A549 (cell line): ENCODE results near the gene SCUBE1. TPM values are rescaled to one million over a fixed set of nuclear protein-coding genes. Genes with fewer than 3 reads are reported as not detected.

ENCODE experiments used
- ATAC-seq, 2 experiments: fragments of 200-7000 bp in 1 of 2; fragments of >200 bp in 1 of 2; cut with Nextera tagmentation in 1 of 2; cut with Tn5 transposase in 1 of 2; 3 replicates each; pipeline versions ENCODE4 v1.8.0 to v1.9.1; 2018 to 2020; ENCODE audit warnings: mild to moderate bottlenecking in 1 of 2, moderate library complexity in 1 of 2
- CTCF ChIA-PET: fragments of 300-600 bp; sonication (Branson Sonifier 250); formaldehyde crosslinking; extraction: SDS; loops from one replicate; lab custom pipeline; 2021; ENCODE audit warnings: antibody characterized with exemption, inconsistent platforms; lab: Yijun Ruan, JAX
- POLR2A ChIA-PET: fragments of 350-600 bp; formaldehyde crosslinking; extraction: SDS; loops from one replicate; lab custom pipeline; 2021; ENCODE audit warnings: antibody characterized with exemption, inconsistent platforms; lab: Yijun Ruan, JAX
- DNase-seq, 2 experiments: peaks; one replicate each; pipeline versions ENCODE4 v3.0.0 to v3.0.0-alpha.2; 2011 to 2016; ENCODE audit warnings: low read depth in 1 of 2, low spot score in 1 of 2
- FAIRE-seq: peaks from 2 replicates; lab custom pipeline; 2011; peaks lifted over from hg19 to GRCh38; lab: Jason Lieb, UNC
- H3K27ac ChIP-seq, 2 experiments: fragments of >200 bp; sonication (Bioruptor Twin); formaldehyde crosslinking; 3 replicates each; pipeline ENCODE4 v1.5.1; 2016 to 2017
- H3K4me1 ChIP-seq: fragments of >200 bp; sonication (Bioruptor Twin); formaldehyde crosslinking; 3 replicates; pipeline ENCODE4 v1.6.1; 2016
- H3K4me2 ChIP-seq: fragments of >200 bp; sonication (Bioruptor Twin); formaldehyde crosslinking; 3 replicates; pipeline ENCODE4 v1.6.1; 2016
- H3K4me3 ChIP-seq: fragments of >200 bp; sonication (Bioruptor Twin); formaldehyde crosslinking; 3 replicates; pipeline ENCODE4 v1.5.1; 2016
- H3K9me3 ChIP-seq: fragments of >200 bp; sonication (Bioruptor Twin); formaldehyde crosslinking; 3 replicates; pipeline ENCODE4 v1.6.1; 2016
- BCL3 ChIP-seq: fragments of >200 bp; sonication (Bioruptor Twin); formaldehyde crosslinking; IDR thresholded peaks from 3 replicates; pipeline ENCODE4 v1.6.1; 2016
- CHD4 ChIP-seq: fragments of 200-600 bp; sonication (generic); IDR thresholded peaks from 2 replicates; pipeline ENCODE4 v1.6.1; 2016; ENCODE audit warnings: antibody characterized with exemption, mild to moderate bottlenecking, borderline replicate concordance
- ESRRA ChIP-seq: fragments of 150-350 bp; IDR thresholded peaks from 2 replicates; pipeline ENCODE4 v1.6.1; 2014; ENCODE audit warnings: mild to moderate bottlenecking, low read length, borderline replicate concordance
- FOSL2 ChIP-seq, 2 experiments: fragments of 450-650 bp in 1 of 2; fragments of >200 bp in 1 of 2; sonication (Bioruptor Twin) in 1 of 2; formaldehyde crosslinking; IDR thresholded peaks; 2 replicates each; pipeline versions ENCODE4 v1.5.0 to v1.6.1; 2016 to 2020; ENCODE audit warnings: mild to moderate bottlenecking in 1 of 2, moderate library complexity in 1 of 2
- FOXS1 ChIP-seq: fragments of 250-450 bp; sonication (Bioruptor Pico); IDR thresholded peaks from 2 replicates; pipeline ENCODE4 v1.5.0; 2020; ENCODE audit warnings: mild to moderate bottlenecking, moderate library complexity
- HDAC2 ChIP-seq: fragments of 200-600 bp; sonication (generic); IDR thresholded peaks from 2 replicates; pipeline ENCODE4 v1.6.1; 2016
- HES2 ChIP-seq: fragments of >200 bp; sonication (Bioruptor Twin); formaldehyde crosslinking; IDR thresholded peaks from 2 replicates; pipeline ENCODE4 v1.6.1; 2016
- HEYL ChIP-seq: fragments of 250-450 bp; sonication (Bioruptor Pico); IDR thresholded peaks from 2 replicates; pipeline ENCODE4 v1.8.0; 2021; ENCODE audit warnings: mild to moderate bottlenecking, moderate library complexity
- HOXB5 ChIP-seq: fragments of 250-450 bp; sonication (Bioruptor Pico); IDR thresholded peaks from 2 replicates; pipeline ENCODE4 v1.5.0; 2020; ENCODE audit warnings: mild to moderate bottlenecking, moderate library complexity
- KDM5A ChIP-seq: fragments of 200-600 bp; sonication (generic); IDR thresholded peaks from 2 replicates; pipeline ENCODE4 v1.6.1; 2016; ENCODE audit warnings: antibody characterized with exemption, mild to moderate bottlenecking
- MAFK ChIP-seq: fragments of 450-650 bp; IDR thresholded peaks from 2 replicates; pipeline ENCODE4 v1.6.1; 2014; ENCODE audit not compliant: partially characterized antibody
- MAZ ChIP-seq: fragments of 150-350 bp; IDR thresholded peaks from 2 replicates; pipeline ENCODE4 v1.6.1; 2014; ENCODE audit warnings: antibody characterized with exemption, low read depth, low read length, borderline replicate concordance
- MYC ChIP-seq: IDR thresholded peaks from 2 replicates; pipeline ENCODE4 v1.6.1; 2012; ENCODE audit warnings: mild to moderate bottlenecking, inconsistent platforms, low read length, improper control_type of control experiment, borderline replicate concordance
- NFE2L2 ChIP-seq: fragments of 150-350 bp; conservative IDR thresholded peaks from 2 replicates; pipeline ENCODE4 v1.6.1; 2014; ENCODE audit warnings: low read length
- PHF8 ChIP-seq: fragments of 200-600 bp; sonication (generic); IDR thresholded peaks from 2 replicates; pipeline ENCODE4 v1.6.1; 2016; ENCODE audit warnings: low read depth, mild to moderate bottlenecking, antibody characterized with exemption, moderate library complexity, borderline replicate concordance
- RAD21 ChIP-seq, 2 experiments: fragments of >200 bp in 1 of 2; sonication (Bioruptor Twin) in 1 of 2; formaldehyde crosslinking in 1 of 2; IDR thresholded peaks in 1 of 2; conservative IDR thresholded peaks in 1 of 2; 2 replicates in 1 of 2; 3 replicates in 1 of 2; pipeline ENCODE4 v1.6.1; 2012 to 2018; ENCODE audit warnings: inconsistent platforms in 1 of 2
- USF2 ChIP-seq: fragments of 450-650 bp; IDR thresholded peaks from 2 replicates; pipeline ENCODE4 v1.6.1; 2014; ENCODE audit warnings: antibody characterized with exemption
- ZC3H11A ChIP-seq: fragments of 450-650 bp; IDR thresholded peaks from 2 replicates; pipeline ENCODE4 v1.6.1; 2014; ENCODE audit warnings: antibody characterized with exemption, mild to moderate bottlenecking
- ZNF302 ChIP-seq: fragments of 250-450 bp; sonication (Bioruptor Pico); IDR thresholded peaks from 2 replicates; pipeline ENCODE4 v1.9.0; 2021; ENCODE audit warnings: inconsistent platforms, mild to moderate bottlenecking, moderate library complexity
- ZSCAN20 ChIP-seq: fragments of 250-450 bp; sonication (Bioruptor Pico); IDR thresholded peaks from 2 replicates; pipeline ENCODE4 v1.8.0; 2022; ENCODE audit warnings: mild to moderate bottlenecking, moderate library complexity
- WGBS: methylation state at CpG from one replicate; pipeline ENCODE4 v1.1.6; 2017; ENCODE audit errors: missing lambda C conversion rate; 5-methylcytosine and 5-hydroxymethylcytosine counted together
- polyA plus RNA-seq, 4 experiments: library from polyadenylated mRNA; depleted of rRNA in 3 of 4; stranded (reverse); fragments of >200 nt; fragmentation: RNase III in 1 of 4; extraction: RNeasy Plus Mini Kit Qiagen cat#74134 plus additional on column Dnase treatment in 1 of 4; gene quantifications; 2 replicates in 3 of 4; 3 replicates in 1 of 4; pipeline ENCODE4 v1.2.3, GENCODE V29; 2011 to 2017
- TF ChIP-seq, protein P1 (sequence below): IDR thresholded peaks from 2 replicates; pipeline ENCODE4 v1.6.1; 2012
- TF ChIP-seq, protein P2 (sequence below): IDR thresholded peaks from 2 replicates; pipeline ENCODE4 v1.6.1; 2012
- TF ChIP-seq, protein P3 (sequence below): fragments of 250-450 bp; sonication (Bioruptor Pico); IDR thresholded peaks from 2 replicates; pipeline ENCODE4 v1.5.0; 2020; ENCODE audit warnings: low read depth, mild to moderate bottlenecking, moderate library complexity

SCUBE1 gene
- polyA plus RNA-seq, 2 of the 4 experiments (the other 2 are of a cell fraction): 0.01 to 0.12 TPM

DNA sequence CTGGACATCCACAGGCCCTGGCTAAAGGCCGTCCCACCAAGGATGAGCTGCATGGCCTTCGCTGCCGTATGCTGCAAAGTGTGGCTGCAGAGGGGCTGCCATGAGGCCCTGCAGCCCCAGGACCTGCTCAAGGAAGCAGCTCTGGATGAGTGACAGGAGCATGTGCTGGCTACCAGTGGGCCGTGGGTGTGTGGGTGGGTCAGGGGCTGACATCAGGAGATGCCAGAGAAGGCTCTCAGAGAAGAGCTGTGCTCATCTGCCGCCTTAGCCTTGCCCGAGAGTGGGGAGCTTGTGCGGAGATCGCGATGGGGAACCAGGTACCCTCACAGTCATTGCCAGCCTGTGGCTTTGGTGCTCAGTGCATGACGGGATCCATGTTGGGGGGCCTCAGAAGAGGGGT, 41.3 kb downstream of the SCUBE1 start:
- TF ChIP-seq MYC: no peak
- TF ChIP-seq ZC3H11A: no peak
- TF ChIP-seq HDAC2: no peak
- TF ChIP-seq ZNF302: no peak
- no peak for TF ChIP-seq ZSCAN20
- TF ChIP-seq NFE2L2: no peak
- no peak for TF ChIP-seq HEYL
- TF ChIP-seq, protein P1, sequence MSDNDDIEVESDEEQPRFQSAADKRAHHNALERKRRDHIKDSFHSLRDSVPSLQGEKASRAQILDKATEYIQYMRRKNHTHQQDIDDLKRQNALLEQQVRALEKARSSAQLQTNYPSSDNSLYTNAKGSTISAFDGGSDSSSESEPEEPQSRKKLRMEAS: no peak
- TF ChIP-seq MAFK: no peak
- no peak for TF ChIP-seq MAZ
- no peak for TF ChIP-seq RAD21 (conservative IDR thresholded peaks at IDR 0.05 in 1 of 2, IDR thresholded peaks at IDR 0.05 in 1 of 2)
- no peak for TF ChIP-seq FOSL2 (IDR thresholded peaks at IDR 0.05)
- TF ChIP-seq FOSL2 (CRISPR knock-in tag; IDR thresholded peaks at IDR 0.05): no peak
- no peak for TF ChIP-seq FOXS1 (CRISPR knock-in tag)
- TF ChIP-seq KDM5A: no peak
- TF ChIP-seq HES2: no peak
- TF ChIP-seq ESRRA: no peak
- TF ChIP-seq HOXB5 (CRISPR knock-in tag): no peak
- TF ChIP-seq, protein P2, sequence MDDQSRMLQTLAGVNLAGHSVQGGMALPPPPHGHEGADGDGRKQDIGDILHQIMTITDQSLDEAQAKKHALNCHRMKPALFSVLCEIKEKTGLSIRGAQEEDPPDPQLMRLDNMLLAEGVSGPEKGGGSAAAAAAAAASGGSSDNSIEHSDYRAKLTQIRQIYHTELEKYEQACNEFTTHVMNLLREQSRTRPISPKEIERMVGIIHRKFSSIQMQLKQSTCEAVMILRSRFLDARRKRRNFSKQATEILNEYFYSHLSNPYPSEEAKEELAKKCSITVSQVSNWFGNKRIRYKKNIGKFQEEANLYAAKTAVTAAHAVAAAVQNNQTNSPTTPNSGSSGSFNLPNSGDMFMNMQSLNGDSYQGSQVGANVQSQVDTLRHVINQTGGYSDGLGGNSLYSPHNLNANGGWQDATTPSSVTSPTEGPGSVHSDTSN: no peak
- no peak for TF ChIP-seq CHD4
- Histone ChIP-seq H3K4me2 (no peak overlapping the region), H3K4me3 (no peak overlapping the region), H3K9me3 (no peaks in the 10 kb centered on the region), H3K27ac (no peak overlapping the region), H3K4me1 (no peaks in the 10 kb centered on the region)
- ChIA-PET CTCF (interaction anchor here (1.4 kb wide), 1 partner anchor 45 kb away, joined by 4 read pairs; no protein-coding TSS in a partner anchor), POLR2A (no interaction called here)
- no peak for ATAC-seq
- WGBS: 61% methylated on average over 7 of the region's 10 CpGs
- no peak for FAIRE-seq
- no peak for DNase-seq

DNA sequence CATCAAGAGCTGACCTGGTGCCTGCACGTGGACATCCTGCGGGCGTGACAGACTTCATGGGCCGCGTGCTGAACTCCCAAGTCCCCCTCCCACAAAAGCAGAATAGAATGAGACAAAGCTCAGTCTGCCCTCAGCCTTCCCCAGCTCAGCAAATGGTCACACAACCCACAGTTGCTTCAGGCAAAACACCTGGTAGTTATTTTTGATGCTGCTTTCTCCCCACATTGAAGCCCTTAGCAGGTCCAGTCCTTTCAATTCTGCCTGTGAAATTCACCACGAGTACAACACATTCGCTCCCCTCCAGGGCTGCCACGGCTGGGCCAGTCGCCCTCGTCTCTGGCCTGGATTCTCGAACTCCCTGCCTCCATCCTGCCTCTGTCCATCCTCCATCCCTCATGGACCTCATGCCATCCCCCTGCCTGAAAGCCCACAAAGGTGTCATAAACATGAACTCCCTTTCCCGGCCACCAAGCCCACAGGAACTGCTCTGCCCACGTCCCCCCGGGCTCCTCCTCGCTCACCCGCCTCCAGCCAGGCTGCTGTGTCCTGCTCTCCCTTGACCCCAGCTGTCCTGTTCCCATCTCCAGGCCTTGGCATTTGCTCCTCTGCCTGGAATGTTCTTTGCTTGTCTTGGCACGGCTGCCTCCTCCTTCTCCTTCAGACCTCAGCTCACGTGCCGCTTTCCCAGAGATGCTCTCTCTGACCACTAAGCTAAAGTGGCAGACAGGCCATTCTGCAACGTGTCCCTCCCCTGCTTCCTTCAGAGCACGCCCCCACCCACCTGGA, 42.1 kb downstream of the SCUBE1 start:
- WGBS: 72% methylated on average over 21 of the region's 21 CpGs
- Histone ChIP-seq H3K4me3 (no peak overlapping the region), H3K27ac (no peak overlapping the region), H3K9me3 (no peaks in the 10 kb centered on the region), H3K4me1 (no peaks in the 10 kb centered on the region), H3K4me2 (no peak overlapping the region)
- no peak for DNase-seq
- ChIA-PET CTCF (interaction anchor here (1.0 kb wide), 1 partner anchor 27 kb away, joined by 3 read pairs; no protein-coding TSS in a partner anchor), POLR2A (no interaction called here)
- ATAC-seq: no peak
- TF ChIP-seq BCL3: no peak
- no peak for TF ChIP-seq PHF8
- FAIRE-seq: no peak

DNA sequence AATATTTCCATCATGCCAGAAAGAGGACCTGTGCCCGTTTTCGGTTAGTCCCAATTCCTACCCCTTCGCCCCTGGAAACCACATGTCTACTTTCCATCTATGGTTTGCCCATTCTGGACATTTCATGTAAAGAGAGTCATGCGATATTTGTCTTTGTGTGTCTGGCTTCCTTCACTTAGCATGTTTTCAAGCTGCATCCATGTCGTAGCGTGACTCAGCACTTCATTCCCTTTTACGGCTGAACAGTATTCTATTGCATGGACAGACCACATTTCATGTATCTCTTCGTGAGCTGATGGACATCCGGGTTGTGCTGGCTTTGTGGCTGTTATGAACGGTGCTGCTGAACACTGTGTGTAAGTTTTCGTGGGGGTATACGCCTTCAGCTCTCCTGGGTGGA, 43.4 kb downstream of the SCUBE1 start:
- no peak overlapping the region for H3K4me2 ChIP-seq
- no peaks in the 10 kb centered on the region for H3K4me1 ChIP-seq
- ChIA-PET CTCF (interaction anchor here (0.6 kb wide), 2 partner anchors 37 to 1495 kb away, joined by 3 read pairs; no protein-coding TSS in a partner anchor), POLR2A (no interaction called here)
- no peak for ATAC-seq
- H3K9me3 ChIP-seq: no peaks in the 10 kb centered on the region
- TF ChIP-seq HOXB5 (CRISPR knock-in tag) (no peak), USF2 (no peak)
- TF ChIP-seq, protein P3, sequence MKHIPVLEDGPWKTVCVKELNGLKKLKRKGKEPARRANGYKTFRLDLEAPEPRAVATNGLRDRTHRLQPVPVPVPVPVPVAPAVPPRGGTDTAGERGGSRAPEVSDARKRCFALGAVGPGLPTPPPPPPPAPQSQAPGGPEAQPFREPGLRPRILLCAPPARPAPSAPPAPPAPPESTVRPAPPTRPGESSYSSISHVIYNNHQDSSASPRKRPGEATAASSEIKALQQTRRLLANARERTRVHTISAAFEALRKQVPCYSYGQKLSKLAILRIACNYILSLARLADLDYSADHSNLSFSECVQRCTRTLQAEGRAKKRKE (CRISPR knock-in tag): no peak
- no peak for DNase-seq
- WGBS: 82% methylated on average over 12 of the region's 12 CpGs
- FAIRE-seq: no peak
- H3K4me3 ChIP-seq: no peak overlapping the region
- H3K27ac ChIP-seq: no peak overlapping the region
